GM19452 (cell line): ENCODE measurements around the gene CAT.

ENCODE experiments used
- ATAC-seq: cut with Tn5 transposase; IDR thresholded peaks from one replicate; pipeline ENCODE4 v1.9.1; 2021; ENCODE audit not compliant: unreplicated experiment

CAT gene

DNA sequence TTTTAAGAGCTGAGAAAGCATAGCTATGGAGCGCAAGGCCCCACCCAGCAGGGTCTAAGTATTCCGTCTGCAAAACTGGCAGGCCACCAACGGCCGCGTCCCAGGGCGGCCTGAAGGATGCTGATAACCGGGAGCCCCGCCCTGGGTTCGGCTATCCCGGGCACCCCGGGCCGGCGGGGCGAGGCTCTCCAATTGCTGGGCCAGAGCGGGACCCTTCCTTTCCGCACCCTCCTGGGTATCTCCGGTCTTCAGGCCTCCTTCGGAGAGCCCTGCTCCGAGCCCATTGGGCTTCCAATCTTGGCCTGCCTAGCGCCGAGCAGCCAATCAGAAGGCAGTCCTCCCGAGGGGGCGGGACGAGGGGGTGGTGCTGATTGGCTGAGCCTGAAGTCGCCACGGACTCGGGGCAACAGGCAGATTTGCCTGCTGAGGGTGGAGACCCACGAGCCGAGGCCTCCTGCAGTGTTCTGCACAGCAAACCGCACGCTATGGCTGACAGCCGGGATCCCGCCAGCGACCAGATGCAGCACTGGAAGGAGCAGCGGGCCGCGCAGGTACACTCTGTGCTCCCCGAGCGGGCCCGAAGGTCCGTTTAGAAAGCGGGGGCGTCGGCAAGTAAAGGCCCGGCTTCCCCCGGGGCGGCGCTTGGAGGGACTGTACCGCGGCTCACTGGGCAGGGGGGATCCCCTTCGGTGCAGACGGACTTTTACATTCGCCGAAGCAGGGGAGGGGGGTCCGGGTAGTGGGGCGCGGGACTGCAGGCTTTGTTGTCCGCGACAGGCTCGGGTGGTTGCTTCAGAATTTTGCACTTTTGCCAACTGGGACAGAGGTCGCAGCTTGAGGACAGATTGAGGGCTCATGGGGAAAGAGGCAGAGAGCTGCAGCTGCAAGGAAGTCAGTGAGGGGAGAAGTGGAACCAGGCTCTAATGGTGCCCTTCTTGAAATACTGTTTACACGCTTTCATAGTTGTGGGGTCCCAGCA is at the start of gene CAT:
TSS of gene CAT (plus strand) at position 406 of the 979 bp plus-strand sequence. CDS start at position 486, 80 bp downstream.
- peak; percentile 97 for ATAC-seq

- no peak for ATAC-seq
Observed at GRCh38 chr11:34394771-34395300, 43.9 kb upstream of the CAT start.

GRCh38 chr11:34395916-34396550 is 42.7 kb upstream of the CAT start:
- no peak for ATAC-seq

DNA sequence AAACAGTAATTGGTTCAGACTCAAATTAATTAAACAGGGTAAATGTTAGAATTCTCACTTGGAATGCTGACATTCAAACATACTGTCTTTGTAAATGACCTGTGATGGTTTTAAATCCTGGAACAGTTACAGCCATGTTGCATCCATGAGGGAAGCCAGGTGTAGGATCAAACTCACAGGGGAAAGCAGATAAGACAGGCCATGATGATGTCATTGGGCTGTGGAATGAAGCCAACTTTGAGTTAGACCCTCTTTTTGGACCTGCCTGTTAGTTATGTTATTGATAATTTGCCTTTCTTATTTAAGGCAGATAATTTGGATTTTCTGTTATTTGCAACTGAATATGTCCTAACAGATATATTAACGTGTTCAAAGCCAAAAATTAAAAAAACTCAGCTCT is 41.6 kb upstream of the CAT start:
- ATAC-seq: no peak

GRCh38 chr11:34397811-34398210 is 40.9 kb upstream of the CAT start:
- ATAC-seq: no peak

GRCh38 chr11:34403431-34403830 is 35.3 kb upstream of the CAT start:
- no peak for ATAC-seq

- no peak for ATAC-seq
Observed at GRCh38 chr11:34404280-34404679, 34.5 kb upstream of the CAT start.

DNA sequence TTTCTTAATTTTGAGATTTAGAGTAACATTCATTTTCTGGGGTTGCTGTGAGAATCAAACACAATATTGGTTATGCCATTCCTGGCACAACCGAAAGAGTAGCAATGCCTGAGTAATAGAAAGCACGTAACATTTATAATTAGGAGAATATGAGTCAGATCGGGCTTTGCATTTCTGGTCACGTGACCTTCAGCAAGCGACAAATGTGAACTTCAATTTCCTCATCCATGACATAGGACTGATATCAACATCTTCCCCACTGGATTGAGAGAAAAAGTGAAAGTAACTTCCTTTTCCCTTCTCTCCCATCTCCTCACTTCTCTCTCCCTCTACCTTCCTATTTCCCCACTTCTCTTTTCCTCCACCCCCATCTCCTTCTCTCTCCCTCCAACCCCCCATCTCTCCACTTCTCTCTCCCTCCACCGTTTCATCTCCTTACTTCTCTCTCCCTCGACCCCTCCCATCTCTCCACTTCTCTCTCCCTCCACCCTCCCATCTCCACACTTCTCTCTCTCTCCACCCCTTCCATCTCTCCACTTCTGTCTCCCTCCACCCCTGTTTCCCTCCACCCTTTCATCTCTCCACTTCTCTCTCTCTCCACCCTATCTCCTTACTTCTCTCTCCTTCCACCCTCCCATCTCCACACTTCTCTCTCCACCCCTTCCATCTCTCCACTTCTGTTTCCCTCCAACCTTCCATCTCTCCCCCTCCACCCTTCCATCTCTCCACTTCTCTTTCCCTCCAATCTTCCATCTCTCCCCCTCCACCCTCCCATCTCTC is 33.5 kb upstream of the CAT start:
- no peak for ATAC-seq

DNA sequence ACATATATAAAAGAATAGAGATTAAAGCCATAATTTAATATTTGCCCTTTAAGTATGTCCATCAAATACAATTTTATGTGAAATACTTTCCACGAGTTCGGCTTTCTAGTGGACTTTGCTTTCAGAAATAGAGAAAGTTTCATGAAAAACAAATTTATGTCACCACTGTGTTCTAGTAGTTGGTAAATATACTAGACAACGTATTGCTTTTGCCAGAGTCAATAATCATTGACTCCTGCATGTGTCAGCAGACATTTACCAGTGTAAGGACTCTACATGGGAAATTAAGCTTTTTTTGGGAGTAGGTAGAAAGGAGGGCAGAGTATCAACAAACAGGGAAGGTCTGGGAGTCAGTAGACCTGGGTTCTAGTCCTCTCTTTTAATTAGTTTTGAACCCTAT is 32.3 kb upstream of the CAT start:
- ATAC-seq: no peak

DNA sequence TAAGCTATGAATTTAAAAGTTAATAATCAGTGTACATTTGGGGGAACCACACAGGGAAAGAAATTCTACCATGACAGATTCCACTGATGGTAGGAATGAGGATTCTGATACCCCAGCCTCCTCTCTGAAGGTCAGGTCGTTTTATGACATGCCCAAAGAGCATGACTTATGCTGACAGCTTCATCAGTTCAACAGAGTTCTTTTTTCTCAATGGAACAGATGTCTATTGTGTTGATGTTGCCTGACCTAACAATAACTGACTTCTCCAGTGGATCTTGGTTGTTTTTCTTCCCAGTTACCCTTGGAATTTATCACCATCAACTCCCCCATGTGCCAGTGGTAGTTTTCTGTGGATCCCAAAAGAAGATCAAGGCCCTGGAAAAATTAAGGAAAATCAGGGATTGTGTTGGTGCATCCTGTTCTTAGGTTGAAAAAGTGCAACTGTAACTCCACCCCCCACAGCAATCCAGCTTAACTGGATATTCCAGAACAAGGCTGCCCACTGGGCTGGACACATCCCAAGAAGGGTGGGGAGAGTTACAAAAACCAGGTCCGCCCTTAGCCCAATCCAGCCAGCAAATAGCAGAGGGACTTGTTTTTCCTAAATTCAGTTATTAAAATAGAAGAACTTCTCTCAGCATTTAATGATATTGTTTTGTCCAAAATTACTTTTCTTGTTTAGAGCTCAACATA is 31.5 kb upstream of the CAT start:
- ATAC-seq: no peak

DNA sequence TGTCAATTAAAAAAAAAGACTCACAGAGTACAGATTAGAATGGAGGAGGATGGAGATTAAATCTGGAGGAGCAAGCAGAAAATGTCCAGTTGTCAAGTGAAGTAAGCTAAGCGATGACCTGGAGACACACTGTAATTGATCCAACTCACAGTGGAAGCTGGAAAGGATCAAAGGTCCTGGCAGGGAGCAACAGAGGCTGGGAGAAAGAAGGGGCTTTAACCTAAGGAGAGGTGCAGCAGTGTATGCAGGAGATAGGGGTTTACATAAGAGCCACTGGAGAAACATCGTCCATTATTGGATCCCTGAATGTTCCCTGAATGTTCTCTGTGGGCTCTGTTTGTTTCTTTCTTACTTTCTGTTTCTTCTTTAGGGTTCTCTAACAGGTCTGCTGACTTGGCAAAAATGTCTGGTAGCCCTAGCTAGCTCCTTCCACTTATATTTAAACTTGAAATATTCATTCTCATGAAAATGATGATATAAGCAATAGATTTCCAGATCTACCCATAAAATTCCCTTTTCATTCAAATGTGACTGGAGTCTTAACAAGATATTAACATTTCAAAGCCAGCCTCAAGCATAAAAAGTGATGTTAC is 30.1 kb upstream of the CAT start:
- ATAC-seq: no peak

DNA sequence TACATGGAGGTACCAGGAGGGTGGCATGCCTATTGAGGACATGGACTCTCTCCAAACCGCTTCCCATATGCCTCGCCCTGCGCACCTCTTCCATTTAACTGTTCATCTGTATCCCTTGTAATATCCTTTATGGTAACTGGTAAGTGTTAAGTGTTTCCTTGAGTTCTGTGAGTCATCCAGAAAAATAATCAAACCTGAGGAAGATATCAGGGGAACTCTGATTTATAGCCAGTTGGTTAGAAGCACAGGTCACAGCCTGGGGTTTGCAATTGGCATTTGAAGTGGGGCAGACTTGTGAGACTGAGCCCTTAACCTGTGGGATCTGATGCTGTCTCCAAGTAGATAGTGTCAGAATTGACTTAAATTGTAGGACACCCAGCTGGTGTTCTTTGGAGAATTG is 27.6 kb upstream of the CAT start:
- ATAC-seq: no peak

DNA sequence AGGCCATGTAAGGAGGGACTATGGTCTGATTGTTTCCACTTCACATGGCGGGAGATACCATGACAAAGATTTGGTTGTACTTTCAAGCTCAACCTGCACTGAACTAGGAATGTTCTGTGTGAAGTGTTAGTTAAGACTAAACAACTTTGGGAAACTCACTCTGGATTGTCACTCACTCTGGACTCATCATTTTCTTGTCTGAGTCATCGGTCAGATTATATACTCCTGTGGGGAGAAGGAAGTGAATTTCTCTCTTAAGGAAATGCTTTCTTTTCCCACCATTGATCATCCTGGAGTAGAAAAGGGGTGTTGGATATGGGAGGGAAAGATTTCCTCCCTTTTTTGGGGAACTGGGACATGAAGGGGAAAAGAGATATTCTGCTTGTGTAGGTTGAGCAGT is 26.9 kb upstream of the CAT start:
- no peak for ATAC-seq

- ATAC-seq: no peak
Observed at GRCh38 chr11:34413263-34413662, 25.5 kb upstream of the CAT start.

DNA sequence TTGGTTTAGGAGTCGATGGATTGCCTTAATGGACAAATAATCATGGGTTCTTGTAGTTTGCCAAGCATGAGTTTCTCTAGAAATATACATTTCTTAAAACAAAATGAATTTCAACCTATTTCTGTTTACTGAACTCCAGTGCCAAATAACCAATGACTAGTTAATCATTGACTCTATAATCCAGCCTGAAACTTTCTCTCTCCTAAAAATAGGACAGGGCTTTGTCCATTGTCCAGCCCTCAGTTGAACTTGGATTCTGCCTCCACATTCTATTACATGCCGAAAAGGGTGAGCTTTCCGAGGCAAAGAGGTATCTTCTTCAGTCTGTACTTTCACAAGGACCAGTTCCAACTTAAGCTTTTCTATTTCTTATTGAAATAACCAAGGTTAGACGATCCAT is 23.2 kb upstream of the CAT start:
- ATAC-seq: no peak

GRCh38 chr11:34416088-34416487 is 22.6 kb upstream of the CAT start:
- no peak for ATAC-seq

GRCh38 chr11:34416766-34417165 is 22.0 kb upstream of the CAT start:
- ATAC-seq: no peak

DNA sequence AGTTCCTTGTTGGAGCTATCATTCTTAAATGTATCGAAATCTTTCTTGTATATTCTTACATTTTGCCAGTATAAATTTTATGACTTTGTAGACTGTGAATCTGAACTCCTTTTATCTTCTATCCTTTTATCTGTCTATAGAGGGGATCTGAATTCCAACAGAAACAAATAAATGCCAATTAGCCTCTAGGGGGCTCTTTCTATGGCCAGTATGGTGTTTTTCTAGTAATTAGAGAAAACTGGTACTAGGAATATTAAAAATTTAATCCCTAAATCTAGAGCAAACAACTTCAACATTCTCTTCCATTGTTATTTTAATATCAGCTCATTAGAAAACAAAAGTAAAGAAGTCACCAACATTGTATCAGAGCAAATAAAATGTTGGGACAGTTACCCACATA is 21.5 kb upstream of the CAT start:
- no peak for ATAC-seq

DNA sequence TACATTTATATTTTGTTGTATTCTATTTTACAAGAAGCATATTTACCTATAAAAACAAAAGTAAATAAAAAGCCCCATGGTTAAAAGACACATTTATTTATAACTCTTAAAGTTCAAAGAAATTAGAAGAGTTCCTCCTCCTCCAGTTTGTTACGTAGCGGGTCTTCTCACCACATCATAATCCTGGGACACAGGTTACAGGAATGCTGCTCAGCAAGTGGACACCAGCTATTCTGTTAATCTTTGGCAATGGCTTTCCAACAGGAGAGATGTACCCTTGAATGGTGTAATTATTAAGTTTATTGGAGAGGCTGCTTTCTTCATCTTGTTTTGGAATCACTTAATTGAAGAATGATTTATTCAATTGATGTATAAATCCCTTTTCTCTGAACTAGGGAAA is 19.6 kb upstream of the CAT start:
- ATAC-seq: no peak

GRCh38 chr11:34423300-34423699 is 15.4 kb upstream of the CAT start:
- no peak for ATAC-seq
